ENCODE results near the gene LRPAP1.

The LRPAP1 gene

GRCh38 chr4:3520276-3520675, 11.9 kb downstream of the LRPAP1 start:
- H3K4me3 ChIP-seq (ENCODE audit: low read depth, low read length, poor library complexity, severe bottlenecking), result no peak overlapping the region
- H2AFZ ChIP-seq (ENCODE audit: low read length), result no peak overlapping the region
- TF ChIP-seq CTCF (IDR thresholded peaks at IDR 0.05; ENCODE audit: low read length) (no peak), EZH2 (IDR thresholded peaks at IDR 0.05; ENCODE audit: borderline replicate concordance, low read length) (no peak)
- no peak overlapping the region for H3K27ac ChIP-seq (ENCODE audit: low read depth, low read length, poor library complexity, severe bottlenecking)
- no peaks in the 10 kb centered on the region for H3K9me3 ChIP-seq (ENCODE audit: low read length)
- no peaks in the 10 kb centered on the region for H3K36me3 ChIP-seq (ENCODE audit: insufficient read depth, low read length)
- H3K9me2 ChIP-seq (ENCODE audit: low read depth, low read length), result no peaks in the 10 kb centered on the region
- no peaks in the 10 kb centered on the region for H3K27me3 ChIP-seq (ENCODE audit: insufficient read depth, low read length)
- H3K9ac ChIP-seq (ENCODE audit: low read length), result no peak overlapping the region
- no peaks in the 10 kb centered on the region for H3F3A ChIP-seq (ENCODE audit: insufficient read depth, low read length)
- H3K79me2 ChIP-seq (ENCODE audit: insufficient read depth, low read length), result no peaks in the 10 kb centered on the region
- no peaks in the 10 kb centered on the region for H3K4me1 ChIP-seq (ENCODE audit: insufficient read depth, low read length, severe bottlenecking)
- H3K4me2 ChIP-seq (ENCODE audit: low read length), result no peak overlapping the region
- no peaks in the 10 kb centered on the region for H4K20me1 ChIP-seq (ENCODE audit: insufficient read depth, low read length)

DNA sequence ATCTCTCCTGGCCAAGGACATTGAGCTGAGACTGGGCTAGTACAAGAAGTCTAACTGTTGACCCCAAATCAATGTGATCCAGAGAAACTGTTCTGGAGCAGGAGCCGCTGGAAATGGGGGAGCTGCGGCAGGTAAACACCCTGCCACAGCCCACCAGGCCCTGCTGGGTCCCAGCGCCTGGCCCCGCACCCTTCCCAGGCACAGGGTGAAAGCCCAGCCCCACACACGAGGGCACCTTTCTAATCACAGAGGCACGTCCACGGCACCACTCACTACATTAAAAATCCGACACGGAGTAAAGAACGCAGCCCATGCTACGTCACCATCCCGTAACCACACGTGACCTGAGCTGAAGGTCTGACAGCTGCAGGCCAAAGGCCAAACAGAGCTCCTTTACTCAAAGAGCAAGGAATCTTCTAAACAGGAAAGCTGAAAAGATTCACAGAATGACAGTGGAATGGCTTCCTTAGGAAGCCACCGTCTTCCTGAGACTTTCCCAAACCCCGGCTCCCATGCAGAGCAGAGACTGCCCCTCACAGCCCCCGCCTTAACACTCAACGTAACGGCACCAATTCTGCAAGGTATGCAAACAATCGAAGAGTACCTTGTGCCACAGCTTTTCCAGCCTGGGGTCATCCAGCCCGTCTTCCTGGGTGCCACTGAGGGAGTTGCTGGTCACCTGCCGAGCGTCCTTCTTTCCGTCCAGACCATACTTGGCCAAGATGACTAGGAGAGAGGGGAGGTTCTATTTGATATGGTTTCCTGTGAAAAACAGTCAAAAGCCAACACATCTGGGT, 12.6 kb downstream of the LRPAP1 start:
- Histone ChIP-seq H2AFZ (ENCODE audit: low read length) (no peak overlapping the region), H3K9ac (ENCODE audit: low read length) (no peak overlapping the region), H3K79me2 (ENCODE audit: insufficient read depth, low read length) (no peaks in the 10 kb centered on the region), H3K27me3 (ENCODE audit: insufficient read depth, low read length) (no peaks in the 10 kb centered on the region), H3K36me3 (ENCODE audit: insufficient read depth, low read length) (0 out of 2 replicates have a peak, but pooled peaks cover 2% of the 10 kb centered on the region), H3F3A (ENCODE audit: insufficient read depth, low read length) (no peaks in the 10 kb centered on the region), H3K4me2 (ENCODE audit: low read length) (no peak overlapping the region), H4K20me1 (ENCODE audit: insufficient read depth, low read length) (no peaks in the 10 kb centered on the region), H3K4me3 (ENCODE audit: low read depth, low read length, poor library complexity, severe bottlenecking) (no peak overlapping the region), H3K9me2 (ENCODE audit: low read depth, low read length) (no peaks in the 10 kb centered on the region), H3K4me1 (ENCODE audit: insufficient read depth, low read length, severe bottlenecking) (no peaks in the 10 kb centered on the region), H3K27ac (ENCODE audit: low read depth, low read length, poor library complexity, severe bottlenecking) (no peak overlapping the region), H3K9me3 (ENCODE audit: low read length) (no peaks in the 10 kb centered on the region)
- TF ChIP-seq EZH2 (IDR thresholded peaks at IDR 0.05; ENCODE audit: borderline replicate concordance, low read length) (no peak), CTCF (IDR thresholded peaks at IDR 0.05; ENCODE audit: low read length) (no peak)

- Histone ChIP-seq H3K9me2 (ENCODE audit: low read depth, low read length) (no peaks in the 10 kb centered on the region), H4K20me1 (ENCODE audit: insufficient read depth, low read length) (no peaks in the 10 kb centered on the region), H3K4me2 (ENCODE audit: low read length) (no peak overlapping the region), H3K79me2 (ENCODE audit: insufficient read depth, low read length) (no peaks in the 10 kb centered on the region), H3K4me3 (ENCODE audit: low read depth, low read length, poor library complexity, severe bottlenecking) (no peak overlapping the region), H3K9ac (ENCODE audit: low read length) (no peak overlapping the region), H3K36me3 (ENCODE audit: insufficient read depth, low read length) (0 out of 2 replicates have a peak, but pooled peaks cover 3% of the 10 kb centered on the region), H2AFZ (ENCODE audit: low read length) (no peak overlapping the region), H3K9me3 (ENCODE audit: low read length) (no peaks in the 10 kb centered on the region), H3K27ac (ENCODE audit: low read depth, low read length, poor library complexity, severe bottlenecking) (no peak overlapping the region), H3K4me1 (ENCODE audit: insufficient read depth, low read length, severe bottlenecking) (no peaks in the 10 kb centered on the region), H3K27me3 (ENCODE audit: insufficient read depth, low read length) (no peaks in the 10 kb centered on the region), H3F3A (ENCODE audit: insufficient read depth, low read length) (no peaks in the 10 kb centered on the region)
- TF ChIP-seq CTCF (IDR thresholded peaks at IDR 0.05; ENCODE audit: low read length) (no peak), EZH2 (IDR thresholded peaks at IDR 0.05; ENCODE audit: borderline replicate concordance, low read length) (no peak)
Observed at GRCh38 chr4:3518941-3519340, 13.3 kb downstream of the LRPAP1 start.

Measured in OCI-LY1 (cell line).